Measurements from ENCODE around the gene FBN1.

- TF ChIP-seq, protein P1, sequence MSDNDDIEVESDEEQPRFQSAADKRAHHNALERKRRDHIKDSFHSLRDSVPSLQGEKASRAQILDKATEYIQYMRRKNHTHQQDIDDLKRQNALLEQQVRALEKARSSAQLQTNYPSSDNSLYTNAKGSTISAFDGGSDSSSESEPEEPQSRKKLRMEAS (IDR thresholded peaks at IDR 0.05) = no peak
- TF ChIP-seq CEBPB (IDR thresholded peaks at IDR 0.05) (no peak), EP300 (IDR thresholded peaks at IDR 0.05; ENCODE audit: borderline replicate concordance) (no peak), FOXM1 (IDR thresholded peaks at IDR 0.05; ENCODE audit: borderline replicate concordance, low read depth) (no peak), TAF1 (IDR thresholded peaks at IDR 0.05; ENCODE audit: low read depth) (no peak), CREB1 (IDR thresholded peaks at IDR 0.05; ENCODE audit: low read depth) (no peak)
These were observed 97.1 kb downstream of the FBN1 start for GRCh38 chr15:48548455-48548854.
